PC-3 (cell line): ENCODE measurements around the gene FARP1.

Experiments used
- CTCF ChIP-seq: fragments of 300-600 bp; sonication (generic); conservative IDR thresholded peaks from 2 replicates; pipeline ENCODE4 v1.5.1; 2017; ENCODE audit warnings: antibody characterized with exemption, low read depth, mild to moderate bottlenecking, low read length
- EZH2 ChIP-seq: fragments of 300-600 bp; sonication (generic); IDR thresholded peaks from one replicate; pipeline ENCODE4 v1.6.1; 2017; ENCODE audit warnings: antibody characterized with exemption, mild to moderate bottlenecking, low read length; ENCODE audit not compliant: unreplicated experiment
- EZH2phosphoT487 ChIP-seq: fragments of 300-600 bp; sonication (generic); IDR thresholded peaks from 2 replicates; pipeline ENCODE4 v1.6.1; 2018; ENCODE audit warnings: mild to moderate bottlenecking, antibody characterized with exemption, low read length, borderline replicate concordance

GRCh38 chr13:98290261-98290660, 147.4 kb downstream of the FARP1 start:
- no peak for TF ChIP-seq CTCF
- no peak for TF ChIP-seq EZH2
- no peak for TF ChIP-seq EZH2phosphoT487
